OCI-LY1 (cell line): ENCODE measurements around the gene LIME1.

Experiments
- CTCF ChIP-seq: fragments of 200-600 bp; sonication (generic), shearing (Covaris generic); IDR thresholded peaks from 2 replicates; pipeline ENCODE4 v1.5.1; 2017; ENCODE audit warnings: mild to moderate bottlenecking, antibody characterized with exemption, low read length, moderate library complexity, mixed read lengths
- EZH2 ChIP-seq: fragments of 200-600 bp; sonication (generic), shearing (Covaris generic); IDR thresholded peaks from 2 replicates; pipeline ENCODE4 v1.8.0; 2017; ENCODE audit warnings: borderline replicate concordance, mixed run types, mild to moderate bottlenecking, antibody characterized with exemption, low read length, moderate library complexity, mixed read lengths

GRCh38 chr20:63714858-63715257 is 21.6 kb upstream of the LIME1 start:
- no peak for TF ChIP-seq CTCF
- TF ChIP-seq EZH2: no peak
